CD4-positive, alpha-beta T cell treated with Interleukin-4 for 1 hour (primary cell): ENCODE data around the gene ZFC3H1.
A peak's percentile ranks its signal among the peaks of the same experiment; 100 is the strongest.

Experiments
- DNase-seq, 2 donors: peaks; one replicate each; pipeline ENCODE4 v3.0.0-alpha.2; 2020 to 2022

Gene ZFC3H1

GRCh38 chr12:71683633-71684032 lies 20.0 kb upstream of the ZFC3H1 start:
- no peak for DNase-seq

GRCh38 chr12:71682466-71682865 lies 18.8 kb upstream of the ZFC3H1 start:
- DNase-seq: no peak

GRCh38 chr12:71671816-71672215 lies 8.2 kb upstream of the ZFC3H1 start:
- no peak for DNase-seq

- no peak for DNase-seq
Observed at GRCh38 chr12:71671311-71671710, 7.7 kb upstream of the ZFC3H1 start.

- DNase-seq: no peak
Observed at GRCh38 chr12:71666259-71666658, 2.6 kb upstream of the ZFC3H1 start.

- no peak for DNase-seq
Observed at GRCh38 chr12:71665090-71665463, 1.4 kb upstream of the ZFC3H1 start.

- no peak for DNase-seq
Observed at GRCh38 chr12:71664411-71665089, 902 bp upstream of the ZFC3H1 start.

- DNase-seq: peak; percentile 78 to 82
Observed at GRCh38 chr12:71662849-71663560, 643 bp downstream of the ZFC3H1 start.

GRCh38 chr12:71661977-71662530 lies 1.6 kb downstream of the ZFC3H1 start:
- no peak for DNase-seq

- no peak for DNase-seq
Observed at GRCh38 chr12:71656740-71657139, 6.9 kb downstream of the ZFC3H1 start.

GRCh38 chr12:71655907-71656306 lies 7.7 kb downstream of the ZFC3H1 start:
- DNase-seq: no peak

GRCh38 chr12:71655495-71655894 lies 8.2 kb downstream of the ZFC3H1 start:
- peak in 1 of 2 donors; percentile 40 for DNase-seq

GRCh38 chr12:71654200-71654599 lies 9.4 kb downstream of the ZFC3H1 start:
- no peak for DNase-seq

GRCh38 chr12:71653137-71653536 lies 10.5 kb downstream of the ZFC3H1 start:
- no peak for DNase-seq

GRCh38 chr12:71652656-71653055 lies 11.0 kb downstream of the ZFC3H1 start:
- DNase-seq: no peak

- DNase-seq: no peak
Observed at GRCh38 chr12:71649401-71649800, 14.2 kb downstream of the ZFC3H1 start.

GRCh38 chr12:71648537-71648936 lies 15.1 kb downstream of the ZFC3H1 start:
- DNase-seq: no peak

- DNase-seq: no peak
Observed at GRCh38 chr12:71646512-71646911, 17.1 kb downstream of the ZFC3H1 start.

- DNase-seq: no peak
Observed at GRCh38 chr12:71645268-71645667, 18.4 kb downstream of the ZFC3H1 start.

GRCh38 chr12:71642264-71642663 lies 21.4 kb downstream of the ZFC3H1 start:
- no peak for DNase-seq

GRCh38 chr12:71641390-71641789 lies 22.3 kb downstream of the ZFC3H1 start:
- DNase-seq: no peak

GRCh38 chr12:71640316-71640715 lies 23.3 kb downstream of the ZFC3H1 start:
- DNase-seq: no peak

- no peak for DNase-seq
Observed at GRCh38 chr12:71639341-71639760, 24.3 kb downstream of the ZFC3H1 start.

GRCh38 chr12:71638499-71638898 lies 25.1 kb downstream of the ZFC3H1 start:
- DNase-seq: no peak
